HG03108 (cell line): ENCODE results near the gene SLC25A48.
A peak's percentile ranks its signal among the peaks of the same experiment; 100 is the strongest.
"Not testable (repeated sequence)": the region's sequence is repeated elsewhere in the genome, so short reads cannot be mapped to it uniquely, and the experiment has no call there.

Source experiments
- ATAC-seq: cut with Tn5 transposase; IDR thresholded peaks from one replicate; pipeline ENCODE4 v1.9.1; 2021; ENCODE audit warnings: moderate library complexity; ENCODE audit not compliant: unreplicated experiment

The SLC25A48 gene

GRCh38 chr5:135829681-135830383 lies 4.6 kb upstream of the SLC25A48 start:
- no peak for ATAC-seq

GRCh38 chr5:135830384-135830700 lies 4.1 kb upstream of the SLC25A48 start:
- ATAC-seq, result no peak

- no peak for ATAC-seq
Measured at GRCh38 chr5:135830876-135831275, 3.6 kb upstream of the SLC25A48 start.

- ATAC-seq, result no peak
Measured at GRCh38 chr5:135831439-135831838, 3.0 kb upstream of the SLC25A48 start.

- ATAC-seq, result no peak
Measured at GRCh38 chr5:135831851-135832555, 2.5 kb upstream of the SLC25A48 start.

GRCh38 chr5:135832941-135833920 lies 1.2 kb upstream of the SLC25A48 start:
- ATAC-seq, result no peak

- ATAC-seq, result peak; percentile 84
Measured at GRCh38 chr5:135833961-135834638, 363 bp upstream of the SLC25A48 start.

GRCh38 chr5:135835766-135836165 lies 1.3 kb downstream of the SLC25A48 start:
- no peak for ATAC-seq

GRCh38 chr5:135838395-135838794 lies 3.9 kb downstream of the SLC25A48 start:
- not testable (repeated sequence) for ATAC-seq

- no peak for ATAC-seq
Measured at GRCh38 chr5:135839566-135839965, 5.1 kb downstream of the SLC25A48 start.

- ATAC-seq, result no peak
Measured at GRCh38 chr5:135840959-135841358, 6.5 kb downstream of the SLC25A48 start.

- ATAC-seq, result no peak
Measured at GRCh38 chr5:135842737-135843136, 8.3 kb downstream of the SLC25A48 start.

- no peak for ATAC-seq
Measured at GRCh38 chr5:135843571-135844337, 9.3 kb downstream of the SLC25A48 start.

GRCh38 chr5:135846311-135846710 lies 11.8 kb downstream of the SLC25A48 start:
- no peak for ATAC-seq

GRCh38 chr5:135847976-135848375 lies 13.5 kb downstream of the SLC25A48 start:
- ATAC-seq, result no peak

- no peak for ATAC-seq
Measured at GRCh38 chr5:135850231-135850630, 15.8 kb downstream of the SLC25A48 start.

- no peak for ATAC-seq
Measured at GRCh38 chr5:135850671-135851070, 16.2 kb downstream of the SLC25A48 start.

GRCh38 chr5:135851186-135851914 lies 16.9 kb downstream of the SLC25A48 start:
- no peak for ATAC-seq
